Keratinocyte (primary cell): ENCODE results near the gene KLRD1.

ENCODE experiments used
- EZH2 ChIP-seq: IDR thresholded peaks from one replicate; pipeline ENCODE4 v1.6.1; 2012; ENCODE audit warnings: inconsistent platforms, mild to moderate bottlenecking, low read length, moderate library complexity
- TF ChIP-seq, protein P1 (sequence below), 3 experiments: IDR thresholded peaks in 1 of 3; conservative IDR thresholded peaks in 1 of 3; optimal IDR thresholded peaks in 1 of 3; 2 replicates in 2 of 3; 3 replicates in 1 of 3; pipeline versions ENCODE3 to v1.5.1; 2011; ENCODE audit warnings: low read length in 3 of 3, mild to moderate bottlenecking in 3 of 3, moderate library complexity in 2 of 3, control low read depth in 1 of 3, inconsistent platforms in 1 of 3; ENCODE audit not compliant: insufficient read depth in 2 of 3; ENCODE audit errors: extremely low read depth in 1 of 3

DNA sequence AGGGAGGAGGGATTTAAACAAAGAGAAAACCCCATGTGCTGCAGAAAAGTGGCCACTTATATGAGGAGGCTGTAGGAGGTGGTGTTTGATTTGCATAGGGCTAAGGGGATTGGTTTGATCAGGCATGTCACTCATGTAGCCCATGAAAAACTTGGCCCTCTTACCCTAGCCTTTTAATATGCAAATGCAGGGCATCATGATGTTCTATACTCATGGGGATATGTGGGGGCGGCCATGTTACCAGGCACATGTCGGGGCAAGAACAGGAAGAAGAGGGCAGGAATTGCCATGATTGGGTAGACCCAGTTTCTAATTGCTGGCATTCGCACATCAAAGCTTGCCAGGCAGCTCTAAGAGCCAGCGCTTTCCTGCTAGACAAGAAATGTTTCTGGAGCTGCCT is 53.4 kb downstream of the KLRD1 start:
- TF ChIP-seq, protein P1, sequence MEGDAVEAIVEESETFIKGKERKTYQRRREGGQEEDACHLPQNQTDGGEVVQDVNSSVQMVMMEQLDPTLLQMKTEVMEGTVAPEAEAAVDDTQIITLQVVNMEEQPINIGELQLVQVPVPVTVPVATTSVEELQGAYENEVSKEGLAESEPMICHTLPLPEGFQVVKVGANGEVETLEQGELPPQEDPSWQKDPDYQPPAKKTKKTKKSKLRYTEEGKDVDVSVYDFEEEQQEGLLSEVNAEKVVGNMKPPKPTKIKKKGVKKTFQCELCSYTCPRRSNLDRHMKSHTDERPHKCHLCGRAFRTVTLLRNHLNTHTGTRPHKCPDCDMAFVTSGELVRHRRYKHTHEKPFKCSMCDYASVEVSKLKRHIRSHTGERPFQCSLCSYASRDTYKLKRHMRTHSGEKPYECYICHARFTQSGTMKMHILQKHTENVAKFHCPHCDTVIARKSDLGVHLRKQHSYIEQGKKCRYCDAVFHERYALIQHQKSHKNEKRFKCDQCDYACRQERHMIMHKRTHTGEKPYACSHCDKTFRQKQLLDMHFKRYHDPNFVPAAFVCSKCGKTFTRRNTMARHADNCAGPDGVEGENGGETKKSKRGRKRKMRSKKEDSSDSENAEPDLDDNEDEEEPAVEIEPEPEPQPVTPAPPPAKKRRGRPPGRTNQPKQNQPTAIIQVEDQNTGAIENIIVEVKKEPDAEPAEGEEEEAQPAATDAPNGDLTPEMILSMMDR (optimal IDR thresholded peaks at IDR 0.05 in 1 of 3, IDR thresholded peaks at IDR 0.05 in 1 of 3, conservative IDR thresholded peaks at IDR 0.05 in 1 of 3; ENCODE audit: extremely low read depth in 1 of 3, insufficient read depth in 2 of 3, low read length in 3 of 3), result no peak
- no peak for TF ChIP-seq EZH2
